ENCODE measurements around the gene ZBED4. TPM values are rescaled to one million over a fixed set of nuclear protein-coding genes. Genes with fewer than 3 reads are reported as not detected.

The ZBED4 gene
- total RNA-seq = 10 to 100 TPM; 13.0 to 13.1 TPM

- Mint-ChIP-seq H3K9me3 (no peaks in the 10 kb centered on the region), H3K27ac (peak within 1 kb of the TSS; percentile 81), H3K4me3 (peak within 1 kb of the TSS; percentile 95), H3K27me3 (ENCODE audit: low read depth) (peaks cover 5% of the 10 kb centered on the region), H3K36me3 (ENCODE audit: low read depth) (peaks cover 3% of the 10 kb centered on the region), H3K4me1 (ENCODE audit: low read depth) (peaks cover 42% of the 10 kb centered on the region)
- intact Hi-C loops (cut with micrococcal nuclease) = loop anchor here (1.0 to 5.0 kb wide), 4 partner anchors 14 to 66 kb away; partner anchors contain the start of genes ALG12 and CRELD2
- peak; percentile 98 for DNase-seq
- CTCF ChIA-PET = no interaction called here
Measured at GRCh38 chr22:49852898-49853894, at the start of gene ZBED4. Gene ZBED4, plus strand, starts transcription at chr22:49853844. Its CDS starts 29,819 bp downstream, at chr22:49883663.

- no peak for DNase-seq
- H3K4me3 Mint-ChIP-seq = no peak overlapping the region
- H3K4me1 Mint-ChIP-seq (ENCODE audit: low read depth) = peaks cover 68% of the 10 kb centered on the region
- intact Hi-C loops (cut with micrococcal nuclease) = no loop called here
- CTCF ChIA-PET = interaction anchor here (2.1 kb wide), 1 partner anchor 40 kb away, joined by 6 read pairs; no protein-coding TSS in a partner anchor
- peaks cover 14% of the 10 kb centered on the region for H3K36me3 Mint-ChIP-seq (ENCODE audit: low read depth)
- no peaks in the 10 kb centered on the region for H3K27me3 Mint-ChIP-seq (ENCODE audit: low read depth)
- no peaks in the 10 kb centered on the region for H3K9me3 Mint-ChIP-seq
- H3K27ac Mint-ChIP-seq = peak overlapping the region; percentile 15
Measured at GRCh38 chr22:49807129-49807528, 46.5 kb upstream of the ZBED4 start.

GRCh38 chr22:49807780-49808708 is 45.6 kb upstream of the ZBED4 start:
- H3K27ac Mint-ChIP-seq = peak overlapping the region; percentile 37
- H3K4me1 Mint-ChIP-seq (ENCODE audit: low read depth) = peaks cover 72% of the 10 kb centered on the region
- H3K4me3 Mint-ChIP-seq = no peak overlapping the region
- DNase-seq = peak; percentile 69
- intact Hi-C loops (cut with micrococcal nuclease) = no loop called here
- no peaks in the 10 kb centered on the region for H3K27me3 Mint-ChIP-seq (ENCODE audit: low read depth)
- peaks cover 14% of the 10 kb centered on the region for H3K36me3 Mint-ChIP-seq (ENCODE audit: low read depth)
- CTCF ChIA-PET = interaction anchor here (0.6 kb wide), 1 partner anchor 154 kb away, joined by 4 read pairs; no protein-coding TSS in a partner anchor
- no peaks in the 10 kb centered on the region for H3K9me3 Mint-ChIP-seq

DNA sequence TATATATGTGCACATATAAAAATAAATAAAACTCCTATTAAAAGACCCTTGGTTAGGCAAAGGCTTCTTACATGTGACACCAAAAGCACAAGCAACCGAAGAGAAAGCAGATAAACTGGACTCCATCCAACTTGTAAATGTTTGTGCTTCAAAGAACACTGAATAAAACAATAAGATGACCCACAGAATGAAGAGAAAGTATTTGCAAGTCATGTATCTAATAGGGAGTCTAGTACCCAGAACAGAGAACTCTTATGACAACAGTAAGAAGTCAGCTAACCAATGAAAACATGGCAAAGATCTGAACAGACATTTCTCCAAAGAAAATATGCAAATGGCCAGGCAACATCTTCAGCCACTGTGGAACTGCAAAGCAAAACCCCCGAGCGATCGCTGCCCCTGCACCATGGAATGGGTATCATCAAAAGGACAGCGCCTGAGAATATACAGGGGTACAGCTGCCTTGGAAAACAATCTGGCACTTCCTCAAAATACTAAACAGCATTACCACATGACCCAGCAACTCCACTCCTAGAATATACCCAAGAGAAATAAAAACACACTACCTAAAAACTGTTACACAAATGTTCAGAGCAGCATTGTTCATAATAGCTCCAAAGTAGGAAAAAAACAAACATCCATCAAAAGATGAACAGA is 43.2 kb upstream of the ZBED4 start:
- no peak overlapping the region for H3K4me3 Mint-ChIP-seq
- DNase-seq = no peak
- no peaks in the 10 kb centered on the region for H3K9me3 Mint-ChIP-seq
- peaks cover 81% of the 10 kb centered on the region for H3K4me1 Mint-ChIP-seq (ENCODE audit: low read depth)
- intact Hi-C loops (cut with micrococcal nuclease) = no loop called here
- CTCF ChIA-PET = no interaction called here
- H3K36me3 Mint-ChIP-seq (ENCODE audit: low read depth) = peaks cover 16% of the 10 kb centered on the region
- no peak overlapping the region for H3K27ac Mint-ChIP-seq
- no peaks in the 10 kb centered on the region for H3K27me3 Mint-ChIP-seq (ENCODE audit: low read depth)

DNA sequence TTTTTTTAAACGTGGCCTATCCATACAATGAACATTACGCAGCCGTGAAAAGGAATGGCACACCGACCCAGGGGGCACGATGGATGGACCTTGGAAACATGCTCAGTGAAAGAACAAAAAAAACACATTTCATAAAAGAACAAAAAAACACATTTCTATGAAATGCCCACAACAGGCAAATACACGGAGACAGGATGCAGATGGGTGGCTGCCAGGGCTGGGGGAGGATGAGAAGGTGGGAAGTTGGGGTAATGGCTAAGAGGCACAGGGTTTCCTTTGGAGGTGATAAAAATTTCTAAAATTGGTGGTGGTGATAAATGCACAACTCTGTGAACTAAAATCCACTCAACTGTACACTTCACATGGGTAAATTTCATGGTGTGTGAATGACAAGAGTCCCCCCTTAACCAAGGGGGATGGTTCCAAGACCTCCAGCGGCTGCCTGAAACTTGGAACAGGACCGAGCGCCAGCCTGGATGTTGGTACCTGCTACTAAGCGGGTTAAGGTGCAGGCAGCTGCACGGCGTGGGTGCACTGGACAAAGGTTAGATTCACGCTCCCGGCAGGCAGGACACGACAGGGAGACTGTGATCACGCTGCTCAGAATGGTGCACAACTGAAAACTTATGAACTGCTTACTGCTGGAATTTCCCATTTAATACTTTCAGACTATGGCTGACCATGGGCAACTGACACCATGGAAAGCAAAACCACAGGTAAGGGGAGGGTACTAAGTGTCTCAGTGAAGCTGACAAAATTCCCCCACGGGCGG is 42.4 kb upstream of the ZBED4 start:
- no peak for DNase-seq
- Mint-ChIP-seq H3K9me3 (no peaks in the 10 kb centered on the region), H3K4me1 (ENCODE audit: low read depth) (peaks cover 85% of the 10 kb centered on the region), H3K27me3 (ENCODE audit: low read depth) (no peaks in the 10 kb centered on the region), H3K36me3 (ENCODE audit: low read depth) (peaks cover 18% of the 10 kb centered on the region), H3K4me3 (no peak overlapping the region), H3K27ac (peak overlapping the region; percentile 2)
- intact Hi-C loops (cut with micrococcal nuclease) = no loop called here
- CTCF ChIA-PET = interaction anchor here (0.9 kb wide), 1 partner anchor 219 kb away, joined by 3 read pairs; no protein-coding TSS in a partner anchor

DNA sequence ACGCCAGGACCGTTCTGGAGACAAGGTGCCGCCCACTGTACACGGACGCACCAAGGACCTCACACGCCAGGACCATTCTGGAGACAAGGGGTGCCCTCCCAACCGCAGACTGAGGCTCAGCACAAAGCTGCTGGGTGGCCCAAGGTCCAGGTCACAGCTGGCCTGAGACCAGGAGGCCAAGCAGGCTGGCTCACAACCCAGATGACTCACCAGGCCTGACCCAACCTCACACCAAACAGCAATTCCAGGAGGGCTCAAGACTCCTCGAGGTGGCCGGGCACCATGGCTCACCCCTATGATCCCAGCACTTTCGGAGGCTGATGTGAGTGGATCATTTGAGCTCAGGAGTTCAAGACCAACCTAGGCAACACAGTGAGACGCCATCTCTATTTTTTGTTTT is 40.8 kb upstream of the ZBED4 start:
- CTCF ChIA-PET = interaction anchor here (1.2 kb wide), 1 partner anchor 21 kb away, joined by 4 read pairs; no protein-coding TSS in a partner anchor
- H3K4me1 Mint-ChIP-seq (ENCODE audit: low read depth) = peaks cover 82% of the 10 kb centered on the region
- H3K9me3 Mint-ChIP-seq = no peaks in the 10 kb centered on the region
- H3K36me3 Mint-ChIP-seq (ENCODE audit: low read depth) = peaks cover 21% of the 10 kb centered on the region
- H3K27ac Mint-ChIP-seq = no peak overlapping the region
- no peaks in the 10 kb centered on the region for H3K27me3 Mint-ChIP-seq (ENCODE audit: low read depth)
- no peak overlapping the region for H3K4me3 Mint-ChIP-seq
- intact Hi-C loops (cut with micrococcal nuclease) = no loop called here
- DNase-seq = no peak

DNA sequence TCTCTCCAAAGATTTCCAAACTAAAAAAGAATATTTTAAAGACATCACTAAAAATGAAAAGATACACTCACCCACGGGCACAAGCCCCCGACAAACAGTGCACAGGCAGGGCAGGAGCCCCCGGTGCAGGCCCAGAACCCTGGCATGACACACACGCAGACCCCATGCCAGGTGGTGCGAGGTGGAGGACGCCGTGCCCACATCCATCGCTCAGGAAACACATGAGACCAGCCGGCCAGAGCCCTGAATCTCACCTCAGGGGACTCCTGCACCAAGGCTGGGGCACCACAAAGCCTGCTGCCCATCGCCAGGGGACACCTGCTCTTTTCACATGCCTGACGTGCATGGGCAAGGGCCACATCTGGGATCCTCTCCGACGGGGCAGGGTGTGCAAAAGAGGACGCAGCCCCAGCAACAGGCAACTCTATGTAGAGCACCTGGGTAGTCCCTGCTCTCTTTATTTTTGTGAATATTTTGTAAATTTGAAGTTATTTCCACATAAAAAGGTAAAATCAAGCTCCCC is 39.4 kb upstream of the ZBED4 start:
- Mint-ChIP-seq H3K36me3 (ENCODE audit: low read depth) (peaks cover 19% of the 10 kb centered on the region), H3K4me1 (ENCODE audit: low read depth) (peaks cover 83% of the 10 kb centered on the region), H3K27ac (peak overlapping the region; percentile 33), H3K9me3 (no peaks in the 10 kb centered on the region), H3K27me3 (ENCODE audit: low read depth) (no peaks in the 10 kb centered on the region), H3K4me3 (no peak overlapping the region)
- no peak for DNase-seq
- CTCF ChIA-PET = interaction anchor here (1.2 kb wide), 1 partner anchor 20 kb away, joined by 4 read pairs; no protein-coding TSS in a partner anchor
- intact Hi-C loops (cut with micrococcal nuclease) = no loop called here

DNA sequence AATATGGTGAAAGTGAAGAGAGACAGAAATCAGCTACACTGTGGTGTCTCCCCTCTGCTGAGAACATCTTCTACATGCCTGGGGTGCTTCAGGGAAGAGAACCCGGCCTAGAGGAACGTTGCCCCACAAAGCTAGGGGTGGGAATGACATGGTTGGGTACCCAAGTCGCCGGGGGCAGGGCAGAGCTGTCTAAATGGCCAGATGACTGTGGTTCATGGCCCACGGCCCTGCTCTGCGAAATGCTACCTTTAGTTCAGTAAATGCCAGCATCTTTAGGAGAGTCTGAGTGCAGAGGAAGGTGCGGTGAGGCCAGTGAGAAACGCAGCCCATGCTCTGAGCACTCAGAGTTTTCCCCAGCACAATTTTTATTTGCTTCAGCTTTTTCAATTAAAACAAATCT is 38.8 kb upstream of the ZBED4 start:
- peaks cover 19% of the 10 kb centered on the region for H3K36me3 Mint-ChIP-seq (ENCODE audit: low read depth)
- no peaks in the 10 kb centered on the region for H3K9me3 Mint-ChIP-seq
- H3K4me3 Mint-ChIP-seq = no peak overlapping the region
- H3K4me1 Mint-ChIP-seq (ENCODE audit: low read depth) = peaks cover 81% of the 10 kb centered on the region
- DNase-seq = no peak
- H3K27ac Mint-ChIP-seq = peak overlapping the region; percentile 22
- H3K27me3 Mint-ChIP-seq (ENCODE audit: low read depth) = no peaks in the 10 kb centered on the region
- intact Hi-C loops (cut with micrococcal nuclease) = no loop called here
- CTCF ChIA-PET = interaction anchor here (0.9 kb wide), 1 partner anchor 47 kb away, joined by 3 read pairs; no protein-coding TSS in a partner anchor

- Mint-ChIP-seq H3K27me3 (ENCODE audit: low read depth) (no peaks in the 10 kb centered on the region), H3K9me3 (no peaks in the 10 kb centered on the region), H3K4me1 (ENCODE audit: low read depth) (peaks cover 76% of the 10 kb centered on the region), H3K36me3 (ENCODE audit: low read depth) (peaks cover 19% of the 10 kb centered on the region), H3K27ac (peak overlapping the region; percentile 39), H3K4me3 (no peak overlapping the region)
- intact Hi-C loops (cut with micrococcal nuclease) = no loop called here
- CTCF ChIA-PET = interaction anchor here (0.9 kb wide), 1 partner anchor 48 kb away, joined by 3 read pairs; no protein-coding TSS in a partner anchor
- peak; percentile 41 for DNase-seq
Measured at GRCh38 chr22:49815641-49816091, 38.0 kb upstream of the ZBED4 start.

DNA sequence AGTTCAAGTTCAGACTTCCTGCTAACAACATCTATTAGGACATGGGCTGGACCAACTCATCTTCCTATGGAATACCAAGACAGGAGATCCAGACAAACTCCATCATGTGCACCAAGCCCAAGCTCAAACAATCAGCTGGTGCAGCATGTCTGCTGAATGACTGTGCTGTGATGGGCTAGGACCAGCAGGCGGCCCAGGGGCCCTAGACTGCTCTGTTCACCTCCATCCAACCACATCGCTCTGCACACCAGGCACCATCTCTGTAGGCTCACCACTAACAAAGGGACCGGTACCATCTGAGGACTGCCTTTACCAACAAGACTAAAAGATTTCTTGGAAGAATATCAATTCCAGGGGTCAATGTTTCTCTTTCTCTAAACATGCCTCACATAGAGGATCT is 36.3 kb upstream of the ZBED4 start:
- Mint-ChIP-seq H3K9me3 (no peaks in the 10 kb centered on the region), H3K27me3 (ENCODE audit: low read depth) (no peaks in the 10 kb centered on the region), H3K4me3 (no peak overlapping the region), H3K27ac (no peak overlapping the region), H3K4me1 (ENCODE audit: low read depth) (peaks cover 73% of the 10 kb centered on the region), H3K36me3 (ENCODE audit: low read depth) (peaks cover 23% of the 10 kb centered on the region)
- intact Hi-C loops (cut with micrococcal nuclease) = no loop called here
- DNase-seq = no peak
- CTCF ChIA-PET = no interaction called here

GRCh38 chr22:49820984-49821383 is 32.7 kb upstream of the ZBED4 start:
- DNase-seq = no peak
- H3K4me1 Mint-ChIP-seq (ENCODE audit: low read depth) = peaks cover 75% of the 10 kb centered on the region
- H3K4me3 Mint-ChIP-seq = no peak overlapping the region
- intact Hi-C loops (cut with micrococcal nuclease) = no loop called here
- H3K27ac Mint-ChIP-seq = no peak overlapping the region
- H3K36me3 Mint-ChIP-seq (ENCODE audit: low read depth) = peaks cover 29% of the 10 kb centered on the region
- CTCF ChIA-PET = interaction anchor here (0.6 to 1.1 kb wide), 4 partner anchors 11 to 135 kb away, joined by 3 to 4 read pairs (median 4); no protein-coding TSS in a partner anchor
- no peaks in the 10 kb centered on the region for H3K27me3 Mint-ChIP-seq (ENCODE audit: low read depth)
- H3K9me3 Mint-ChIP-seq = no peaks in the 10 kb centered on the region

All from activated naive CD4-positive, alpha-beta T cell treated with anti-CD3 and anti-CD28 coated beads for 36 hours (primary cell).